ENCODE data around the gene OTOP2.
"Not testable (repeated sequence)": the region's sequence is repeated elsewhere in the genome, so short reads cannot be mapped to it uniquely, and the experiment has no call there.

OTOP2 gene

DNA sequence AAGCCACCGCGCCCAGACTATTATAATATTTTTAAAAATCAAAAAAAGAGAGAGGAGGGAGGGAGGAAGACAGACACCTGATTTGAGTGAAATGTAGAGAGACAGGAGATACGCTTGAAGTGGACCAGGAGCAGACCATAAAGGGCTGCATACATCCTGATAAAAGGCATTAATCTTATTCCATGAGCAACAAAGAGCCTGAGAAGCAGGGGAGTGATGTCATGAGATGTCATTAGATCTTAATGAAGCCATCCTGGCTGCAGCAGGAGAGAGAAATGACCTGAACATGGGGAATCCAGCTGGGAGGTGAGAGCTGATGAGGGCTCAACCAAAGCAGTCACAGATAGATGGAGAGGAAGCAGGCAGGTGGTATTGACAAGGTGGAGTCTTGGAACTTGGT, 53.7 kb downstream of the OTOP2 start:
- DNase-seq: no peak

DNA sequence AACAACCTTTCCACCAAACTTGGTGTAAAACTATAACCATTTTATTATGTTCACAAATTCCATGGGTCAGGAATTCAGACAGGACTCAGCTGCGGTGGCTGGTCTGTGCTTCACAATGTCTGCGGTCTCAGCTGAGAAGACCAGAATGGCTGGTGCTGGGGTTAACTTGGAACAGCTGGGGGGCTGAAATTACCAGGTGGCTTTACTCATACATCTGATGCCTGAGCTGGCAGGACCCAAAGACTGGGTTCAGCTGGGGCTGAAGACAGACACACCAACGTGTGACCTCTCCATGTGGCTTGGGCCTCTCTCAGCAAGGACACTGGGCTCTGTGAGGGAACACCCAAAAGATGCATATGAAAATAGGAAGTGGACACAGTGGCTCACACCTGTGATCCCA, 54.2 kb downstream of the OTOP2 start:
- no peak for DNase-seq

DNA sequence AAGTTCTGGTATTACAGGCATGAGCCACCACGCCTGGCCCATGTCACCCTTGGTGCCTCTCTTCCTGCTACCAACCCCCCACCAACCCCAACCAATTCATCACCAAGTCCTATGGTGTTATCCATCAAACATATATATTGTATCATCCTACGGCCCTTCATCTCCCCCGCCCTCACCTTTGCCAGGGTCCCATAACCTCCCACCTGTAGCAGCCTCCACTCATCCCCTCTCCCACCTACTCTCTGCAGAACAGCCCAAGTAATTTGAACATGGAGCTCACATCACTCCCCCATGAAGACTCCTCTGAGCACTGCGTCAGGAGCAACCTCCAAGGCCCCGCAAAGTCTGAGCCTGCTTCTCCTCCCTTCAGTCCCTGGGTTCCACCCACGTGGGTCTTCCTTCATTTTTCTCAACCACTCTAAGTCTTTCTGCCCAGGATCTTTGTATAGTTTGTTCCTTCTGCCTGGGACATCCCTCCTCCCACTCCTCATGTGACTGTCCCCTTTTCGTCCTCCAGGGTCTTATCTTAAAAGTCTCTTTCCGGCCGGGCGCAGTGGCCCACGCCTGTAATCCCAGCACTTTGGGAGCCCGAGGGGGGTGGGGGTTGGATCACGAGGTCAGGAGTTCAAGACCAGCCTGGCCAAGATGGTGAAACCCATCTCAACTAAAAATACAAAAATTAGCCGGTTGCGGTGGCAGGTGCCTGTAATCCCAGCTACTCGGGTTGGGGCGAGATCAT, 55.5 kb downstream of the OTOP2 start:
- DNase-seq: no peak

DNA sequence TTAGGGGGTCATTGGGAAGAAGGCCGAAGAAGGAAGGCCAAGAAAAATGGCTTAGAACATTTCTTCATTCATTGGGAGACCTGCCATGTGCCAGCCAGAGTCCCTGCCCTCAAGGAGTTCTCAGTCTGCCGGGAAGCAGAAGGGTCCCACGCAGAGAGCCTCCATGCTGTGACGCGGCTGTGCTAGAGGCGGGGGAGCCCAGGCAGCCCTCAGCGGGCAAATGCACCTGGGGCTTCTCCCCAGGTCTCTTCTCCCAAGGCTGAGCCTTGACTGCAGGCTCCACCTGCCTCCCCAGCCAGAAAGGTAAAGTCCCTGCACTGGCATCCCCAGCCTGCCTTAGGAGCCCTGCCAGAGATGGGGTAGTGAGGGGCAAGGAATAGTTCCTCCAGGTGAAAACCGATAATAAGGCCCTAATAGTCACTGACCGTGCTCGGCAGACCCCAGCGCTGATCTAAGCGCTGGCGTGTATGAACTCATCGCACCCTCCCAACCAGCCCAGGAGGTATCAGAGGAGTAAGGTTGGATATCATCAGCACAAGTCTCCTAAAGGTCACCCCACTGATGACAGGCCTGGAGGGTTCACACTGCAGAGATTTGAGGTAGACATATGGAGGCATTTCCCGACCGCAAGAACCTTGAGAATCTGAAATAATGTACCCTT, 57.4 kb downstream of the OTOP2 start:
- no peak for DNase-seq

DNA sequence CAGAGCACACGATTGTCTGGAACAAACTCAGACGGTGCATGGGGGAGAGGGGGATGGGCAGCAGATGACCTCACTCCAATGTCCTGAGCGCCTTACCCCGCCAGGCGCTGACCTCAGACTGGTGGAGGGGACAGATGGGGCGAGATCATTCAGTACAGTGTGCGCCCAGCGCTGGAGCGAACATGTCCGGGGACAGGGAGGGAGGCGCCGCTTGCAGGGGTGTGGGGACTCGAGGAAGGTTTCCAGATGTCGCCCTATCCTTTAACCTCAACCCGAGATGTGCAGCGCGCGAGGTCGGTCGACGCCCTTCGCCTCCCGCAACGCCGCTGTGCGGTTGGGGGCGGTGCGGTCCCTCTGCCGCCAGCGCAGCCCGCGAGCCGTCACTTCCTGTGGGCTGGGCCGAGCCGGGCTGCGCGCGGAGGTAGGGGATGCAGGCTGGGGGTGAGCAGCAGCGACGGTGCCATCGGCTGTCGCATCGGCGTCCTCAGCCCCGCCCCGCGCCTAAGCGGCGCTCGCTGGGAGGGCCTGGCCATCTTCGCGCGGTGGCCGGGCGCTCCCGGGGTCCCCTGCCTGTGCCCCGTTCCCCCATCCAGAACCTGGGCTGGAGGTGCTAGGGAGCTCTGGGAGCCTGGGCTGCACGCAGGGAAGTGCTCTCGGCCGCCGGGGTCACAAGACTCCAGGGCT, 58.0 kb downstream of the OTOP2 start:
- peak; percentile 49 for DNase-seq

DNA sequence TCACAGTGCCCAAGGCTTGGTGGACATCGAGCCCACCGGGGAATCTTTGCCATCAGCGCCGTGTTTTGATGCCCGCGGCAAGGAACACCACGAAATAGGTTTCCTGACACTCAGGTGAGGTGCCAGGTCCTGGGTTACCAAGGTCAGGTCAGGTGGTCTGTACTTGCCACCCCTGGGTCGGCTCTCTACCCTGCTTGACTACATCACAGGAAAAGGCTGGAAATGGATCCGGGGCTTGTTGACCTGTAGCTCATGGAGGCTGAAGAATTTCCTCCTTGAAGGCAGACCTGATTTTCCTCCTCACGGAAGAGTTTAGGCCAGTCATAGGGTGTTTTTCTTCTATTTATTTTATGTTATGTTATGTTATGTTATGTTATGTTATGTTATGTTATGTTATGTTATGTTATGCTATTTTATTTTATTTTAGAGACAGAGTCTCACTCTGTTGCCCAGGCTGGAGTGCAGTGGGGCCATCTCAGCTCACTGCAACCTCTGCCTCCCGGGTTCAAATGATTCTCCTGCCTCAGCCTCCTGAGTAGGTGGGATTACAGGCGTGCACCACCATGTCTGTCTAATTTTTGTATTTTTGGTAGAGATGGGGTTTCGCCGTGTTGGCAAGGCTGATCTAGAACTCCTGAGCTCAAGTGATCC, 58.7 kb downstream of the OTOP2 start:
- DNase-seq: not testable (repeated sequence)
